Measurements from ENCODE around the gene GSG1L. TPM values are rescaled to one million over a fixed set of nuclear protein-coding genes. Genes with fewer than 3 reads are reported as not detected.
"Not testable (repeated sequence)": the region's sequence is repeated elsewhere in the genome, so short reads cannot be mapped to it uniquely, and the experiment has no call there.

GSG1L gene
- polyA plus RNA-seq, 3 donors = not detected

GRCh38 chr16:27980076-27980775 lies 83.3 kb downstream of the GSG1L start:
- 83% methylated on average over 8 of the region's 11 CpGs for WGBS (ENCODE audit: insufficient coverage)
- Histone ChIP-seq H3K36me3 (replicated peaks in 1 of 2; ENCODE audit: control insufficient read depth in 1 of 2, insufficient read depth in 2 of 2, low read length in 2 of 2) (no peaks in the 10 kb centered on the region), H3K4me2 (replicated peaks; ENCODE audit: extremely low read depth, low read length, poor library complexity, severe bottlenecking) (no peak overlapping the region), H3K79me2 (ENCODE audit: insufficient read depth, low read length) (no peaks in the 10 kb centered on the region), H3K27me3 (ENCODE audit: control insufficient read depth in 2 of 2, insufficient read depth in 2 of 2, low read length in 2 of 2) (no peaks in the 10 kb centered on the region), H3K4me3 (replicated peaks in 1 of 3; ENCODE audit: low read depth in 2 of 3, low read length in 3 of 3) (no peak overlapping the region), H4K20me1 (ENCODE audit: insufficient read depth, low read length) (no peaks in the 10 kb centered on the region), H3K4me1 (ENCODE audit: control insufficient read depth in 1 of 2, insufficient read depth in 2 of 2, low read length in 2 of 2) (no peaks in the 10 kb centered on the region), H3K27ac (ENCODE audit: low read depth in 1 of 2, low read length in 2 of 2) (no peak overlapping the region), H3K9me3 (replicated peaks in 1 of 2; ENCODE audit: control insufficient read depth in 1 of 2, insufficient read depth in 1 of 2, low read length in 2 of 2) (no peaks in the 10 kb centered on the region), H3K9ac (ENCODE audit: insufficient read depth, low read length, poor library complexity, severe bottlenecking) (no peak overlapping the region), H2AFZ (ENCODE audit: insufficient read depth, low read depth, low read length, poor library complexity, severe bottlenecking) (no peak overlapping the region)
- Mint-ChIP-seq H3K27me3 (ENCODE audit: low read depth in 3 of 3) (peaks cover 6 to 10% (median 8%) of the 10 kb centered on the region in 3 donors), H3K4me3 (no peak overlapping the region), H3K4me1 (no peaks in the 10 kb centered on the region), H3K36me3 (no peaks in the 10 kb centered on the region), H3K27ac (no peak overlapping the region), H3K9me3 (peaks cover 0 to 7% (median 3%) of the 10 kb centered on the region in 7 donors)
- intact Hi-C loops (cut with micrococcal nuclease) = no loop called here
- DNase-seq = no peak
- TF ChIP-seq CTCF (IDR thresholded peaks at IDR 0.05) = no peak

GRCh38 chr16:27979668-27980067 lies 83.8 kb downstream of the GSG1L start:
- H3K27ac ChIP-seq (ENCODE audit: low read depth in 1 of 2, low read length in 2 of 2); H3K4me1 Mint-ChIP-seq; H3K4me3 ChIP-seq (replicated peaks in 1 of 3; ENCODE audit: low read depth in 2 of 3, low read length in 3 of 3); H3K4me2 ChIP-seq (replicated peaks; ENCODE audit: extremely low read depth, low read length, poor library complexity, severe bottlenecking); H3K36me3 Mint-ChIP-seq; H3K9me3 ChIP-seq (replicated peaks in 1 of 2; ENCODE audit: control insufficient read depth in 1 of 2, insufficient read depth in 1 of 2, low read length in 2 of 2); H3K4me3 Mint-ChIP-seq; H2AFZ ChIP-seq (ENCODE audit: insufficient read depth, low read depth, low read length, poor library complexity, severe bottlenecking); H3K9me3 Mint-ChIP-seq; H3K36me3 ChIP-seq (replicated peaks in 1 of 2; ENCODE audit: control insufficient read depth in 1 of 2, insufficient read depth in 2 of 2, low read length in 2 of 2); H3K27ac Mint-ChIP-seq; H3K9ac ChIP-seq (ENCODE audit: insufficient read depth, low read length, poor library complexity, severe bottlenecking); DNase-seq; H3K79me2 ChIP-seq (ENCODE audit: insufficient read depth, low read length); H3K27me3 ChIP-seq (ENCODE audit: control insufficient read depth in 2 of 2, insufficient read depth in 2 of 2, low read length in 2 of 2); intact Hi-C loops (cut with micrococcal nuclease); H3K4me1 ChIP-seq (ENCODE audit: control insufficient read depth in 1 of 2, insufficient read depth in 2 of 2, low read length in 2 of 2); H4K20me1 ChIP-seq (ENCODE audit: insufficient read depth, low read length): not testable (repeated sequence)
- 37% methylated on average over 2 of the region's 3 CpGs for WGBS (ENCODE audit: insufficient coverage)
- H3K27me3 Mint-ChIP-seq (ENCODE audit: low read depth in 3 of 3) = peaks cover 6 to 14% (median 8%) of the 10 kb centered on the region in 3 donors

Data from CD14-positive monocyte (primary cell).